GM21528 (cell line): ENCODE data around the gene ARSH.
"Not testable (repeated sequence)": the region's sequence is repeated elsewhere in the genome, so short reads cannot be mapped to it uniquely, and the experiment has no call there.

Experiments used
- ATAC-seq: cut with Tn5 transposase; IDR thresholded peaks from one replicate; pipeline ENCODE4 v1.9.1; 2021; ENCODE audit warnings: mild to moderate bottlenecking, moderate library complexity; ENCODE audit not compliant: unreplicated experiment, low FRiP score

ARSH gene

DNA sequence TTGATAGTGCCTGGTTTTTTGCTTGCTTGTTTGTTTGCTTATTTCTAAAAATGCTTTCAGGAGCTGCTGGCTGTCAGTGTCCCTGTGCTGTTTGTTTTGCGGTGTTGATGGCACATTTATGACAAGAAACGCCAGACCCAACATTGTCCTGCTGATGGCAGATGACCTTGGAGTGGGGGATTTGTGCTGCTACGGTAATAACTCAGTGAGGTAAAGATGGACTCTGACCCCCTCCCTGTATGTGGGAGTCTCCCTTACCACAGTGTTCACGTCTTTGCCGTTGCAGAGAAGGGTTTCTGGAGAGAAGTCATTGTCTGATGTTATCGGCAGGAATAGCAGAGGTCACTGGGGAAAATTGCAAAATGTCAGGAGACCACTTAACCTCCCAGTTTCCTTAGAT, at the start of gene ARSH:
TSS of gene ARSH (plus strand) at position 52 of the 400 bp plus-strand sequence. CDS start at position 119, 67 bp downstream.
- ATAC-seq = no peak

DNA sequence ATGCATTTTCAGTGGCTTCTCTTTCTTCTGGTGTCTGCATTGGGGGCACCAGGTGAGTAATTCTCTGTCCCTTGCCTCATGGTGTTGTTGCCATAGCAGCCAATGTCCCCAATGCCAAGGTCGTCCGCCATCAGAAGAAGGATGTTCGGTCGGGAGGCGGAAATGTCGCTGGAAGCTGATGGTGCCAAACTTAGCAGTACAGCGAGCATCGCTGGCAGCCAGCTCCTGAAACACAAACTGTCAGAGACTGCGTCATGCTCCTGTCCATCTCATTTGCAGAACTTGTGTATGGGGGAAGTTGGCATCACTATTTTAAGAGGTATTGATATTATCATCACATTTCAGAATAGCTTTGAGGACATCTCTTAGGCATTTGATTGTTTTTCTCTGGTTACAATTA, 48.1 kb upstream of the ARSH start:
- ATAC-seq = no peak

GRCh38 chrX:2960861-2961515, 45.4 kb upstream of the ARSH start:
- no peak for ATAC-seq

- ATAC-seq = no peak
Observed at GRCh38 chrX:2962381-2962780, 44.0 kb upstream of the ARSH start.

DNA sequence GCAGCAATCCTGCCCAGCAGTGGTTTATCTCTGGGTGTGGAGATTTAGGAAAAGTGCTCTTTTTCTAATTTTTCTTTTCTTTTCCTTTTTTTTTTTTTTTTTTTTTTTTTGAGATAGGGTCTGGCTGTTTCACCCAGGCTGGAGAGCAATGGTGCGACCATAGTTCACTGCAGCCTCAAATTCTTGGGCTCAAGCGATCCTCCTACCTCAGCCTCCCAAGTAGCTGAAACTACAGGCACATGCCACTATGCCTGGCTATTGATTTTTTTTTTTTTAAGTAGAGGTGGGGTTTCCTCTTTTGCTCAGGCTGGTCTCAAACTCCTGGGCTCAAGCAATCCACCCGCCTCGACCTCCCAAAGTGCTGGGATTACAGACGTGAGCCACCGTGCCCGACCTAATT, 42.9 kb upstream of the ARSH start:
- not testable (repeated sequence) for ATAC-seq

DNA sequence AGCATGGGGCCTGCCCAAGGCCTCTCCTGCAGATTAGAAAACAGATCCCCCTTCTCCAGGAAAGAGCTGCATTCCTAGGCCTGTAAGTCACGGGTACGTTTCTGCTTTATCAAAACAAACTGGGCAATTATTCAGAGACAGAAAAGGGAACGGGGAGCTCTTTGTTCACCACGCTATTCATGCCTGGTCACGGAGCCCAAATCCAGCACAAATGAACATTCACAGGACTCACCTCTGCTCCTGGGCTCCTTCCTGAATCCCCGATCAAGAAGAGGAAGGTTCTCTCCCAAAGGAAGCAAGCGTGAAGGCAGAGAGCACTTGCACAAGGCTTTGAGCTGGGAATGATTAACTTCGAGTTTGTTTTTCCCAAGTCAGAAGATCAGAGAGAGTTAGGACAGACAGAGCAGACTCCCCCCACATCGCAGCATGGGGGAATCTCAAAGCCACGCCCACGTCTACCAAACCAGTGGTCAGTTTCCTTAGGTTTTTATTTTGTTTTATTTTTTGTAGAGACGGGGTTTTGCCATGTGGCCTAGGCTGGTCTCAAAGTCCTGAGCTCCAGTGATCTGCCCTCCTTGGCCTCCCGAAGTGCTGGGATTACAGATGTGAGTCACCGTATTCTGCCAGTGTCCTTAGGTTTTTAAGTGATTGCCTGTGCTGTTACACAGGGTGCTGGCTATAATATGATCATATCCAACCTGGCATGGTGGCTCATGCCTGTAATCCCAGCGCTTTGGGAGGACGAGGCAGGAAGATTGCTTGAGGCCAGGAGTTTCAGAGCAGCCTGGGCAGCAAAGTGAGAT, 42.2 kb upstream of the ARSH start:
- ATAC-seq = not testable (repeated sequence)

- ATAC-seq = no peak
Observed at GRCh38 chrX:2965965-2966364, 40.4 kb upstream of the ARSH start.

- ATAC-seq = no peak
Observed at GRCh38 chrX:2967012-2967411, 39.3 kb upstream of the ARSH start.

DNA sequence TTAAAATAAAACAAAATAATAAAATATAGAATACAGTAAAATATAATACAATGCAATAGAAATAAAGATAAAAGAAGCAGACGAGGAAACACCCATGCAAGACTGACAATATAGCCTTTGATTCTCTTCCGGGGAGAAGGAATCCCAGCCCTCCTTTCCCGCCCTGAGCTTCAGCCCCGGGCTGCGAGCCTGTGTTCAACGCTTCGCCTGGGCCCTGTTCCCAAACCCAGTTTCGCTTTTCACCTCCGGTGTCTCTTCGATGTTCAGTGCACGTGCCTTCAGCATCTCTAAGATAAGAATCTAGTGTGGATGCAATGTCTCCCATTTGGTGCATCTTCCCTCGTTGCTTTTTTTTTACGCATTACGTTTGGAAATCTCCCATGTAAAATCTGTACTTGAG, 38.8 kb upstream of the ARSH start:
- no peak for ATAC-seq

DNA sequence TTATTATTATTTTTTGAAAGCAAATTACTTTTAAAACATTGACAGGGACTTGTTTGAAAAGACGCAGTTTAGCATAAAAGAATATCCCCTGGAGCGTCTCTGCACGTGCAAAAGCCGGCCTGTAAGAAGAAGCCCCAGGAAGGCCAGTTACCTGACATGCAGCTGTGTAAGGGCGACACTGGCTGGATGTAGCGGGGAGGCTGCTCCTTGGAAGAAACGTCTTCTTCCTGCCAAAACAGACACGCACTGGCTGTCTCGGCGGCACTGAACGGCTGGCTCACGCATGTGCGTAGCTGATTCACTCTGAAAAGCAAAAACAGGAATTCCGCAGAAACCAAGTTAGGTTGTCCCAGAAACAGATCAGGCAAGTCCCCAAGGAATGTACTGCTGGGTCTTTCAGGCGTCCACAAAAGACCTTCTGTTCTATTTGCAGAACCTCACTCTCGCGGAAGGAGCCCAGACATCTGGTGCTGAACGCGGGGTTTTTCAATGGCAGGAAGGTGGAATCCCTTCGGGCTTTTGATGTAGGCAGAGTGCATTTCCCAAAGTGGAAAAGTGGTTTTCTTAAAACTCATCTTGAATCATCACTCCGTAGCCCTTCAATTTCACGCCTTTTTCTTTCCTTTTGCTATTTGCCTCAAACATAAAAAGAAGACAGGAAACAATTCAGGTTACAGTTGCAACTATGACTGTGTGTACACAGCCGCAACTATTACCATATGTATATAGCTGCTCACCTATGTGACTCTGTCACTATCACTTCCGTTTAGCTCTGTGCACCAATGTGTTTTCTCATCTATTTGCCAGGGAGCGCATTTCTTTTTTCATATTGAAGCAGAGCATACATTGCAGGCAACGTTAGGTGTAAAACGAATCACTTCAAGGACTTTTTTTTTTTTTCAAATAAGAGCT, 38.1 kb upstream of the ARSH start:
- ATAC-seq = no peak

- no peak for ATAC-seq
Observed at GRCh38 chrX:2969021-2969420, 37.3 kb upstream of the ARSH start.

DNA sequence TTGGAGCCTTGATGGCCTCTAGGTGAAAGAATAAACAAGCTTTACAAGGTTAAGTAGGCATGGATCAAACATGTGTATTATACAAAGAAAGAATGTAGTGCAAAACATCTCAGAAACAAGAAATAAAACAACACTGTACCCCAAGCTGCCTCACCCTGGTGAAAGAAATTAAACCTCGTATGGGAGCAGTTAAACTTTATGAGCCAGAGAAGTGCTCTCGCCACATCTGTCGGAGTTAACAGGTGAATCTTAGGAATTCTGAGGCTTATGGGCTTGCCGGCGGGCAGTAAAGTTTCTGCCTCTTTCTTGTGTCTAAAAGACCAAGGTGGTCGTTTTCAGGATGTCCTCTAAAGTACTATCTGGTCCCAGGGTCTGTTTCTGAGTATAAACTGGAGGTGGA, 34.0 kb upstream of the ARSH start:
- no peak for ATAC-seq

GRCh38 chrX:2974961-2975360, 31.4 kb upstream of the ARSH start:
- ATAC-seq = no peak

GRCh38 chrX:2978639-2979038, 27.7 kb upstream of the ARSH start:
- not testable (repeated sequence) for ATAC-seq

- ATAC-seq = no peak
Observed at GRCh38 chrX:2984342-2984741, 22.0 kb upstream of the ARSH start.

DNA sequence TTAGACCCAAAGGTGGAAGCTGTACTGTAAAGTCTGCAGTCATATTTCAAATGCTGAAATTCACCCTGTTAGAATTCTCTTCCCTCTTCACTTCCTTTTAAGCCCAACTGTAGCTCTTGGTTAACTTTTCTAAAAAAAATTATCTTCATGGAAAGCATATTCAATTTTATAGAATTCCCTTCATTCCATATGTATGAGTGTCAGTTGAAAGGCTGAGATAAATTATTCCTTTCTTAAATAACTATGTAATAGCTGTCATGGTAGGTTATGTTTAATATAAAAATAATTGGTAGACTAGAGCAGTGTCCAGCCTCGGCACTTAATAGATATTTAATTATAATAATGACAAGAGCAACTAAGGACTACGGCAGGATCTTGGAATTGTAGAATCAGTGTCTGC, 16.8 kb upstream of the ARSH start:
- no peak for ATAC-seq

GRCh38 chrX:3010532-3010931, 4.2 kb downstream of the ARSH start:
- no peak for ATAC-seq

DNA sequence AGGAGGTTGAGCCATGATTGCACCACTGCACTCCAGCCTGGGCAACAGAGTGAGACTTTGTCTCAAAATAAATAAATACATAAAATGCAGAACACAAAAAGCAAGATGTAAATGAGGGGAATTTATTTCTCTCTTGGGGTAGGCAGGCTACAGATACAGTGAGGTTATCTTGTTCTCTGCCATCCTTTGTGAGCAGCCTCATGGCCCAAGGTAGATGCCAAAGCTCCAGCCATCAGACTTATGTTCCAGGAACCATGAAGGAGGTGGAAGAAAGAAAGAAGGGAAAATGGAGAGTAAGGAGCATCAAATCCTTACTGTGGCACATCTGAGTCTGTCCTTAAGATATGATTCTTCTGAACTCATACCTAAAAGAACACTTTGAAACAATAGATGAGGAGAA, 11.1 kb downstream of the ARSH start:
- ATAC-seq = no peak

DNA sequence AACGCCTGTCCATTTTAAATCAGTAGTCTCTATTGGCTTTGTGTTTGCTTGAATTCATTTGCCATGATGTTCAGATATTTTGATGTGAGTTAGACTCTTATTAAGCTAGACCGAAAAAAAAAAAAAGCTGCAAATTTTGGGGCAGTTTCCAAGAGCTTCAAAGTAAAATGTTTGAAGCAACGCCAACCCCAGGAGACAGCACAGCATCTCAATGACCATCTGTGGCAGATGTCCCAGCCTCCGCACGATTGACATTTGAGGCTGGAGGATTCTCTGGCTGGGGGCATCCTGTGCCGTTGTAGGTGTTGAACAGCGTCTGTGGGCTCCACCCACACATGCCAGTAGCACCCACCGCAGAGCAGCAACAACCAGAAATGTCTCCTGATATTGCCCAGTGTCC, 17.8 kb downstream of the ARSH start:
- ATAC-seq = no peak

- ATAC-seq = no peak
Observed at GRCh38 chrX:3026074-3026815, 19.9 kb downstream of the ARSH start.
